ENCODE measurements around the gene KCNIP1.

DNA sequence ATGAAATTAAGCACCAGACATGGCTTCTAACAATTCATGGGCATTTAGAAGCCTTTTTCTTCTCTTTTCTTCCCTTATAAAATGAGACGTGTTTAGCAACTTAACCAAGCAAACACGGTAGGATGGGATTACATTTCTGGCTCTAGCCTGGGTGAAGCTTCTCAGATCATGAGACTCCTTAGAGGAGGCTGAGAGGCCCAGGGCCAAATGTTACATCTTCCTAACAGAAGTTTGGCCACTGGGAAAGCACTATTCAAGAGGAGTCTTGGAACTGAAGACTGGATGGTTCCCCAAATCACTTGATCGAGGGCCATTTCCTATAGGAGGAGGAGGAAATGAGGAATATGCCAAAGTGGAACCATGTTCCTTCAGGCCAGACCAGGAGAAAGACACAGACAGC is 281.6 kb downstream of the KCNIP1 start:
- no peak for TF ChIP-seq POLR2A (IDR thresholded peaks at IDR 0.05)
- TF ChIP-seq, protein P1, sequence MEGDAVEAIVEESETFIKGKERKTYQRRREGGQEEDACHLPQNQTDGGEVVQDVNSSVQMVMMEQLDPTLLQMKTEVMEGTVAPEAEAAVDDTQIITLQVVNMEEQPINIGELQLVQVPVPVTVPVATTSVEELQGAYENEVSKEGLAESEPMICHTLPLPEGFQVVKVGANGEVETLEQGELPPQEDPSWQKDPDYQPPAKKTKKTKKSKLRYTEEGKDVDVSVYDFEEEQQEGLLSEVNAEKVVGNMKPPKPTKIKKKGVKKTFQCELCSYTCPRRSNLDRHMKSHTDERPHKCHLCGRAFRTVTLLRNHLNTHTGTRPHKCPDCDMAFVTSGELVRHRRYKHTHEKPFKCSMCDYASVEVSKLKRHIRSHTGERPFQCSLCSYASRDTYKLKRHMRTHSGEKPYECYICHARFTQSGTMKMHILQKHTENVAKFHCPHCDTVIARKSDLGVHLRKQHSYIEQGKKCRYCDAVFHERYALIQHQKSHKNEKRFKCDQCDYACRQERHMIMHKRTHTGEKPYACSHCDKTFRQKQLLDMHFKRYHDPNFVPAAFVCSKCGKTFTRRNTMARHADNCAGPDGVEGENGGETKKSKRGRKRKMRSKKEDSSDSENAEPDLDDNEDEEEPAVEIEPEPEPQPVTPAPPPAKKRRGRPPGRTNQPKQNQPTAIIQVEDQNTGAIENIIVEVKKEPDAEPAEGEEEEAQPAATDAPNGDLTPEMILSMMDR (IDR thresholded peaks at IDR 0.05): no peak
